HG02610 (cell line): Measurements from ENCODE around the gene COL26A1.
"Not testable (repeated sequence)": the region's sequence is repeated elsewhere in the genome, so short reads cannot be mapped to it uniquely, and the experiment has no call there.

Experiments
- ATAC-seq: cut with Tn5 transposase; IDR thresholded peaks from one replicate; pipeline ENCODE4 v1.9.1; 2021; ENCODE audit warnings: mild to moderate bottlenecking, moderate library complexity; ENCODE audit not compliant: unreplicated experiment

The COL26A1 gene

DNA sequence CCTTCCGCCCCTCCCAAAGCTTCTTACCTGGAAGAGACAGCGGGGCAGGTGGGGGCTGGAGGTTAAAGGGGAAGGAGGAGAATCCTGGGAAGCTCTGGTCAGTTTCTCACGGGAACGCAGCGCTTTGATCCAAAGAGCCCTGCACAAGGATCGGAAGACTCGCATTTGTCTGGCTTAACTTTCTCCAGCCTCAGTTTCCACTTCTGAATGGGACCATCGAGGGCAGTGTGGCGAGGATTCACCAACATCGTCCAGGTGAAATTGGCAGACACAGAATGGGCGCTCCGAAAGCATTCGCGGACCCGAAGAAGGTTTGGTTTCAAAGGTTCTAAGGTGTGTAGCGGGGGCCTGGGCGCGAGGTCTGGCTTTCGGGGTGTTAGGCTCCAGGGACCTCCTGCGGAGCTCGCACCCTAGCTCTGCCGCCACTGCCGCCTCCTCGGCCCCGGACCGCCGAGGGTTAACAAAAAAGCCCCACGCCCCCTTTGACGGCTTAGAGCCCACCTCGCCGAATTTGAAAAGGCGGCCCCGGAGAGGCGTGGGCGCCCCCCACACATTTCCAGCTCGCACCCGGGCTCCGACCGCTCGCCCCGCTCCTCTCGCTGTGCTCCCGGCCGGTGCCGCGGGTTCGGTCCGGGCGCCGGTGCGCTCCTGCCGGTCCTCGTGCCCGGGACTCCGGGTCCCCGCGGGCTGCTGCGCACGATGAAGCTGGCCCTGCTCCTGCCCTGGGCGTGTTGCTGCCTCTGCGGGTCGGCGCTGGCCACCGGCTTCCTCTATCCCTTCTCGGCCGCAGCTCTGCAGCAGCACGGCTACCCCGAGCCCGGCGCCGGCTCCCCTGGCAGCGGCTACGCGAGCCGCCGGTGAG, at the start of gene COL26A1:
COL26A1 (plus strand) TSS at position 542 of the 862 bp plus-strand sequence; CDS start at position 700, 158 bp downstream.
- no peak for ATAC-seq

DNA sequence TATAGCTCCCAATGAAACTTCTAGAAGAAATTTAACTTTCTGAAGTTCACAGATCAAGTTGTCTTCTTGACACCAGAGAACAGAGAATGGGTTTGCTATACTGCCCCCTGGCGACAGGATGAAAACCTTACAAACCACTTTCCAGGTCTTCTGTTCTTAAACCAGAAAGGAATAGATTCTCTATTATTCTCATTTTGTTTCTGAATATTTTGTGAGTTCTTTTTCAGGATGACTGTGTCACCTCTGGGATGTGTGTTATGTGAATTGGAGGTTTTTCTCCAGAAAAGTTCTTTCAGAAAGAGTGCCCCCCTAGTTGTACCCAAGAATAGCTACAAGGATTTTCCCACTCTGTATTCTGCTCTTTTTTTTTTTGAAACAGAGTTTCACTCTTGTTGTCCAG, 47.3 kb upstream of the COL26A1 start:
- ATAC-seq, result no peak

DNA sequence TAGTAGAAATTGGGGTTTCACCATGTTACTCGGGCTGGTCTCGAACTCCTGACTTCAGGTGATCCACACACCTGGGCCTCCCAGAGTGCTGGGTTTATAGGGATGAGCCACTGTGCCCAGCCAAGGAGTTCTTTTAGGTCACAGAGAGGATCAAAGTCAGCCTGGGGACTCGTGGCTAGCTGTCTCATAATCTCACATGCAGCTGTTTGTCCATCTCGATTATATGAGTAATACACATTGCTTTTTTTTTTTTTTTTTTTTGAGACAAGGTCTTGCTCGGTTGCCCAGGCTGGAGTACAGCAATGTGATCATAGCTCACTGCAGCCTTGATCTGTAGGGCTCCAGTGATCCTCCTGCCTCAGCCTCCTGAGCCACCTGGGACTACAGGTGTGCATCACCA, 43.3 kb upstream of the COL26A1 start:
- ATAC-seq, result no peak

DNA sequence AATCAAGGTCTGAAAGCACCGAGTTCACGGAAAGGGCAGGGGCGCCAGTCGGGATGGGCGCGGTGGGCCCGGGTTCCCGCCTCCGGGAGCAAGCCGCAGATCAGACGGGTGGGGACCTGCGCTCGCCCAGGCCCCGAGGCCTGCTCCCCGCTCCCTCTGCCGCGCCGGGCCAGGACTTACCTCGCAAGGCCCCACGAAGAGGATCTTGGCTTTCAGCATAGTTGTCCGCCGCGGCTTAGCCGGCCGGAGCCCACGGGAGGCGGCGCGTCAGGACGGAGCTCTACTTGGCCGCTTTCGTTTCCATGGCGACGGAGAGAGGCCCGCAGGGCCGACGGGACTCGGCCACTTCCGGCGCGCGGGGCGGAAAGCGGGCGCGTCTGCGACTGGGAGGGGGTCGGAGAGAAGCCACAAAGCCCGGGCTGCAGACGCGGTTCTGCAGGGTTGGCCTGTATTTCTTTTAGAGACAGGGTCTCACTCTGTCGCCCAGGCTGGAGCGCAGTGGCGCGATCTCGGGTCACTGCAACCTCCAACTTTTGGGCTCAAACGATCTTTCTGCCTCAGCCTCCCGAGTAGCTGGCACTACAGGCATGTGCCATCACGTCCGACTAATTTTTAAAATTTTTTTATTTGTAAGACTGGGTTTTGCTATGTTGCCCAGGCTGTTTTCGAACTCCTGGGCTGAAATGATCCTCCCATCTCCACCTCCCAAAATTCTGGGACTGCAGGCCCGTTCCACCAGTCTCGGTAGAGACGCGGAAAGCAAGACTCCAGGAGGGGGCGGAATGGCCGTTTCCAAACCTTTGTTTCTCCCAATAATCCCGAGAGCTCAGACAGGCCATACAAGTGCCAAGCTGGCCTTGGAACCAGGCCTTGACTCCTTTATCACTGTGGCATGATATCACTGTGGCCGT, 40.9 kb upstream of the COL26A1 start, which contains the start of gene IFT22:
IFT22 (minus strand) TSS at position 322 of the 911 bp plus-strand sequence; CDS start at position 219, 103 bp downstream.
- ATAC-seq, result peak; percentile 96

DNA sequence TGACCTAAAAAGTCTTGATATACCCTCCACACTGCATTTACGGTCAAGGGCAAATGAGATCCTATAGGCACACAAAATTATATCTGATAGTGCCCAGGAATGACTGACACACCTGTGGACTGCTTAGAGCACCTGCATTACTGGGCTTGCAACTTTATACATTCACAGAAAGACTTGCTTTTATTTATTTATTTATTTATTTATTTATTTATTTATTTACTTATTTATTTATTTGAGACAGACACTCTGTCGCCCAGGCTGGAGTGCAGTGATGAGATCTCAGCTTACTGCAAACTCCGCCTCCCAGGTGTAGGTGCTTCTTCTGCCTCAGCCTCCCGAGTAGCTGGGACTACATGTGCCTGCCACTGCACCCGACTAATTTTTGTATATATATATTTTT, 34.5 kb upstream of the COL26A1 start:
- no peak for ATAC-seq

DNA sequence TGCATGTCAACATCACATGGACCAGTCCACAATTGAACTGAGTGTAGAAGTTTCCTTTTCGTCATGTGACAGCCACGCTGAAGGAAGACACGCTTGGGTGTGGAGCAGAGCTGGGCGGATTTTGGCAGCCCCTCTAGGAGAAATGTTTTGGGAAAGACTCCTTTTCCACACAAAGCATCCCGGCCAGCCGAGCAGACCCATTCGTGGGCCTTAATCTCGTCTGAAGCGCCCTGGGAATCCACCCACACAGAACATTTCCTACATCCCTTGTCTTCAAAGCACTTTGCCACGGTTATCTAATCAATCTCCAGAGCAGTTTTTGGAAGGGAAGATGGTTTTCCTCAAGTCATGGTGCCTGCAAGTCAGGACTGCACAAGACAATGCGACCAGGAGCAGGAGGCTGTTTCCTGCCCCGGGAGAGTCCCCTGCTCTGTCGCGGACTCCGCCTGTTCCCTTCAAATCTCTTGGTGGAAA, 32.6 kb upstream of the COL26A1 start:
- ATAC-seq, result no peak

DNA sequence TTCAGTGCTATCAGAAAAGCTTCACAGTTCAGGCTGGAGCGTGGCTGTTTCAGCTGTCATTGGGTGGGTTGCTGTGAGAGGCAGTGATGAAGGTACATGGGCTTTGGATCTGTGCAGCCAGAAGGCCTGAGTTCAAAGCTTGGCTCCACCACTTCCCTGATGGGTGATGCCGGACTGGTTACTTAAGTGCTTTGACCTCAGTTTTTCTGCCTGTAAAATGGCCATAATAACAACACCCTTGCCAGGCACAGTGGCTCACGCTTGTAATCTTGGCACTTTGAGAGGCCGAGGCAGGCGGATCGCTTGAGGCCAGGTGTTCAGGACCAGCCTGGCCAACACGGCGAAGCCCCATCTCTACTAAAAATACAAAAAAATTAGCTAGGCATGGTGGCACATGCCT, 30.6 kb upstream of the COL26A1 start:
- ATAC-seq, result no peak

DNA sequence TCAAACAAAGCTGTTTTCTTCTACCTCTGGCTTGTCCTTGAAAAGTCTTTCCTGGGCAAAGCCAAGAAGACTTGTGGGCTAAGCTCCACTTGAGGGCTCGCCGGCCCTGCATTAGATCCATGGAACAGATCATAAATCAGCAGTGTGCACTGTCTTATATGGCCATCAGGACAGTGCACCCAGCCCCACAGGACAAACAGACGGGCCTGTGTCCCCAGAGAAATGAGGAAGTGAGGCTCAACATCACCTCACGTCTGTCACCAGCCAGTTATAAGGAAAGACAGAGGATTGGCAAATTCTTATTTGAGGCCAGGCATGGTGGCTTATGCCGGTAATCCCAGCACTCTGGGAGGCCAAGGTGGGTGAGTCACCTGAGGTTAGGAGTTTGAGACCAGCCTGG, 28.8 kb upstream of the COL26A1 start:
- no peak for ATAC-seq

DNA sequence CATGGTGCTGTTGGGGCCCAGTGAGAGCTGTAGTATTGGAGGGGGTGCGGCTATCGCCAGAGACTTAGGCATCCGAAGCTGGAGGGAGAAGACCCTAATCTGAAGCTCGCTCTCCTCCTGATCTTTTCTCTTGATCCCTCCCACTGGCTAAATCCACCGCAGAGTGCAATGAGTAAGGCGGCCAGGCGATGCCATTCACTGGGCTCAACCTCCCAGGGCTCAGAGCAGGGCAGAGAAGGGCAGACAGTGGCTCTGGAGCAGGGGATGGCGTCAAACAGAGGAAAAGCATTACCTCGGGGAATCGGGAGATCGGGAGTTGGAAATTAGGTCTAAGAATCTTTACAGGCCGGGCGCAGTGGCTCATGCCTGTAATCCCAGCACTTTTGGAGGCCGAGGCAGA, 22.3 kb upstream of the COL26A1 start:
- no peak for ATAC-seq

DNA sequence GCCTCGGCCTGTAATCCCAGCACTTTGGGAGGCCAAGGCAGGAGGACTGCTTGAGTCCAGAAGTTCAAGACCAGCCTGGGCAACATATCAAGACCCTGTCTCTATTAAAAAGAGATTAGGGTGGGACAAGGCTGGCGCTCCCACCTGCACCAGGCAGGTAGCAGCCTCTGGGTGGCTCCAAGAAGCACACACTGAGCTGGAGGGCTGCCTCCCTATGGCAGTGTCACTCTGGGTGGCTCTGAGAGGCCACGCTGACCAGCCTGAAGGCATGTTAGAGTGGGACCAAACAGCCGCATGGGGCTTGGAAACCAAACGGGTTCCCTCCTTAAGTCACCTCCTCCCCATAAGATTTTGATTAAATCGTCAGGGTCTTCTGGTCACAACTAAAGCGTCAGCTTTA, 19.8 kb upstream of the COL26A1 start:
- ATAC-seq, result no peak

DNA sequence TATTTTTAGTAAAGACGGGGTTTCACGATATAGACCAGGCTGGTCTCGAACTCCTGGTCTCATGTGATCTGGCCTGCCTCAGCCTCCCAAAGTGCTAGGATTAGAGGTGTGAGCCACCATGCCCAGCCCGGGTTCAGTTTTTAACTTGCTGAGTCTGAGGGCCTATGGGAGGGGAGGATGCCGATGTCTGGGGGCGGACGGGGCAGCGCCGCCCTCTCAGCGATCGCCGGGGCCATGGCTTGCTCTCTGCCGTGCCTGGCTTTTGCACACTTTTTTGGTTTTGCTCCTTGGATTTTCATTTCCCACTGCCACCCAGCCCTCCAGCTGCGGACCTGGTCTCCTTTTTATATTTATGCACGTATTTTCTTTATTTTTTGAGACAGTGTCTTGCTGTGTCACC, 15.2 kb upstream of the COL26A1 start:
- no peak for ATAC-seq

DNA sequence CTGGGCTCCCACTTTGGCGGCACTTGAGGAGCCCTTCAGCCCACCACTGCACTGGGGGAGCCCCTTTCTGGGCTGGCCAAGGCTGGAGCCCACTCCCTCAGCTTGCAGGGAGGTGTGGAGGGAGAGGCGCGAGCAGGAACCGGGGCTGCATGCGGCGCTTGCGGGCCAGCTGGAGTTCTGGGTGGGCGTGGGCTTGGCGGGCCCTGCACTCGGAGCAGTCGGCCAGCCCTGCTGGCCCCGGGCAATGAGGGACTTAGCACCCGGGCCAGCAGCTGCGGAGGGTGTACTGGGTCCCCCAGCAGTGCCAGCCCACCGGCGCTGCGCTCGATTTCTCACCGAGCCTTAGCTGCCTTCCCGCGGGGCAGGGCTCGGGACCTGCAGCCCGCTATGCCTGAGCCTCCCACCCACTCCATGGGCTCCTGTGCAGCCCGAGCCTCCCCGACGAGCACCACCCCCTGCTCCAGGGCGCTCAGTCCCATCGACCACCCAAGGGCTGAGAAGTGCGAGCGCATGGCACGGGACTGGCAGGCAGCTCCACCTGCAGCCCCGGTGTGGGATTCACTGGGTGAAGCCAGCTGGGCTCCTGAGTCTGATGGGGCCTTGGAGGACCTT, 14.1 kb upstream of the COL26A1 start:
- ATAC-seq, result not testable (repeated sequence)

DNA sequence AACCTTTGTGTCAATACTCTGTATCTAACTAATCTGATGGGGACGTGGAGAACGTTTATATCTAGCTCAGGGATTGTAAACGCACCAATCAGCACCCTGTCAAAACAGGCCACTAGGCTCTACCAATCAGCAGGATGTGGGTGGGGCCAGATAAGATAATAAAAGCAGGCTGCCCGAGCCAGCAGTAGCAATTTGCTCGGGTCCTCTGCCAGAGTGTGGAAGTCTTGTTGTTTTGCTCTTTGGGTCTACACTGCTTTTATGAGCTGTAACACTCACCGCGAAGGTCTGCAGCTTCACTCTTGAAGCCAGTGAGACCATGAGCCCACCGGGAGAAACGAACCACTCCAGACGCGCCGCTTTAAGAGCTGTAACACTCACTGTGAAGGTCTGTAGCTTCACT, 13.4 kb upstream of the COL26A1 start:
- ATAC-seq, result not testable (repeated sequence)

DNA sequence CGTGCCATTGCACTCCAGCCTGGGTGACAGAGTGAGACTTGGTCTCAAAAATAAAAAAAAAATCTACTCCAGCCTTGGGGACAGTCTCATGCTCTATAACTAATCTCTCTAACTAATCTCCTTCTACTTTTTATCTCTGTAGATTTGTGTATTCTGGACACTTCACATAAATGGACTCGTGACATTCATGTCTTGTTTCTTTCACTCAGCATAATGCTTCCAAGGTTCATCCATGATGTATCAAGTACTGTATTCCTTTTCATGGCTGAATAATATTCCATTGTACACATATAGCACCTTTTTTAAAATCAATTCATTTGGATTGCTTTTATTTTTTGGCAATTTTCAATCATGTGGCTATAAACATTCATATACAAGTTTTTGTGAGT, 9.8 kb upstream of the COL26A1 start:
- ATAC-seq, result no peak

DNA sequence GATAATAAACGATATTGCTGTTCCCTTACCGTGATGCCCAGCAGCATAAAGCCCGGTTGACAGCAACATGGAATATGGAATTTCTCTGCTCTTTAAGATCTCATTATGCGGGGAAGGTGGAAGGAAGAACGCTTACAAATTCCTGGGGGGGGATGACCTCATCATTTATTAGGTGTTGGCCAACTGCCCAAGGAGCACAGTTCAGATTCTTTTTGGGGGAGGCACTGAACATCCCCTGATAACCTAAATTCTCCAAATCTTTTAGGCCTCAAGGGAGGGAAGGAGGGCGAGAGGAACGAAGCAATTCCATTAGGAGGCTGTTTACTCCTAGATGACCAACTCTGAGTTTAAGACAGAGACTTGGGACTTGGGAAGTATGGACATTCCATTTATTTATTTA, 5.2 kb upstream of the COL26A1 start:
- ATAC-seq, result no peak

DNA sequence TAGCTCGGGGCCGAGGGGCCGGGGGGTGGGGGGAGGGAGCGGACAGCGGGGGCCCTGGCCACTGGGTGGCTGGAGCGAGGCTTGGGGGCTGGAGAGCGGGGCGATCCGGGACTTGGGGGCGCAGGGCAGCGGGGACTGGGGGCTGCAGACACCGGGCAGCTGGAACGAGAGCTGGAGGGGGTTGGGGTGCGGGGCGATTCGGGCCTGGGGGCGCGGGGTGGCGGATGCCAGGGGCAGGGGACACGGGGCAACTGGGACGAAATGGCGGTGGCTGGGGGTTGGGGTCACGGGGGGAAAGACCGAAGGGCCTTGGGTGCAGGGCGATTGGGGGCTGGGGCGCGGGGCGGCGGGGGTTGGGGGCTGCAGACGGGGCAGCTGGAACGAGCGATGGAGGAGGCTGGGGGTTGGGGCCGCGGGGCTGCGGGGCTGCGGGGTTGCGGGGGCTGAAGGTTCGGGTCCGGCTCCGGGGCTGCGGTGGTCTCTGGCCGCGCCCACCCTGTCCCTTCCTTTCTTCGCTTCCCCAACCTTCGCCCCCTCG, 590 bp downstream of the COL26A1 start:
- no peak for ATAC-seq

DNA sequence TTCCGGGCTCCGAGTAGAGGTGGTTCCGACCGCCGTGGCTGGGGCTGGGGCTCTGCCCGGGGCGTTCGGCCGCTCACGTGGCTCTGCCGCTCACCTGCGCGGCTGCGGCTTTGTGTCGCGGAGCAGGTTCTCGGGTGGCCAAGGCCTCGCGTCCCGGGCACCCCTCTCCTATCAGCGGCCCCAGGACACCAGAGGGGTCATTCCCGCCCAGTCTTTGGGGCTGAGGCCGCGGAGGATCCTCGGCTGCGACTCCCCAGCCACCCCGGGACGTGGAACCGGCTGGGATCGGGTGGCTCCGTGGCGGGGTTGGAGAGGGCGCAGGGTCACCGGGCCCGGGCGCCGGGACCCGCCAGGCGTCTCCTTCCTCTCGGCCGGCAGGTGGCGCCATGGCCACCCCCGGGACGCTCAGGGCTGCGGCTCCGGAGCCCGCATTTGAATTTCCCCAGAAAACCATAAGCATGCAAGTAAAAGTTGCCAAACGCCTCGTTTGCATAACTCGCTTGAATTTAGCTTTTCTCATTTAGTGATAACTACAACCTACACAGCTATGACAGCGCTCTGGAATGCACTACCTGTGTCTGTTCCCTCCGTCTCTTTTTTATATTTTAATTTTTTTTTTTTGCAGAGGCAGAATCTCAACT, 1.2 kb downstream of the COL26A1 start:
- peak; percentile 60 for ATAC-seq

DNA sequence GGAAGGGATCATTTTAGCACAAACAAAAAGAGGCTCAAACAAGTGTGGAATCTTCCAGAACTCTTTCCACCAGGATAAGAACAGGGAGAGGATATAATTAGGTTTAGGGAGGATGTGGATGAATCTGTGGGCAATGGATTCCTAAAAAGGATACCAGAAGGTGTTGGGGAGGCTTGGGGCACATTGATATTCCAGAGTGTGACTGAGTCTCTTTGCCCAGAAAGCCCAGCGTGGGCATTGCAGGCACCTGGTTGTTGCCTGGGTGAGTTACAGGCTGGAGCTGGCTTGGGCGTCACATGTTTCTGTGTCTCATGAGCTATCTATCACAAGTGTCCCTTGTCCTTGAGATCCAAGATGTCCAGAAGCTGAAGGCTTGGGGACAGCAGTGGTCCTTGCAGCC, 3.3 kb downstream of the COL26A1 start:
- no peak for ATAC-seq

DNA sequence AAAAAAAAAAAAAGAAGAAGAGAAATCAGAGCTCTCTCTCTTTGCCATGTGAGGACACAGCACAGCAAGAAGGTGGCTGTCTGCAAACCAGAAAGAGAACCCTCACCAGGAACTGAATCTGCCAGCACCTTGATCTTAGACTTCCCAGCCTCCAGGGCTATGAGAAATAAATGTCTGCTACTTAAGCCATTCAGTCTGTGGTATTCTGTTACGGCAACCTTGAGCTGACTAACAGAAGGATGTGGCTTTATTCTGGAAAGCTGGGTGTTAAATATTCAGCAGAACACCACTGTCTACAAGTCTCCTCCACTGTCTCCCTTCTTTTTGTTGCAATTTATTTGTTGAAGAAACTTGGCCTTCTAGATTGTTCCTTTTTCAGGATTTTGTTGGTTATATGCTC, 5.0 kb downstream of the COL26A1 start:
- ATAC-seq, result no peak

DNA sequence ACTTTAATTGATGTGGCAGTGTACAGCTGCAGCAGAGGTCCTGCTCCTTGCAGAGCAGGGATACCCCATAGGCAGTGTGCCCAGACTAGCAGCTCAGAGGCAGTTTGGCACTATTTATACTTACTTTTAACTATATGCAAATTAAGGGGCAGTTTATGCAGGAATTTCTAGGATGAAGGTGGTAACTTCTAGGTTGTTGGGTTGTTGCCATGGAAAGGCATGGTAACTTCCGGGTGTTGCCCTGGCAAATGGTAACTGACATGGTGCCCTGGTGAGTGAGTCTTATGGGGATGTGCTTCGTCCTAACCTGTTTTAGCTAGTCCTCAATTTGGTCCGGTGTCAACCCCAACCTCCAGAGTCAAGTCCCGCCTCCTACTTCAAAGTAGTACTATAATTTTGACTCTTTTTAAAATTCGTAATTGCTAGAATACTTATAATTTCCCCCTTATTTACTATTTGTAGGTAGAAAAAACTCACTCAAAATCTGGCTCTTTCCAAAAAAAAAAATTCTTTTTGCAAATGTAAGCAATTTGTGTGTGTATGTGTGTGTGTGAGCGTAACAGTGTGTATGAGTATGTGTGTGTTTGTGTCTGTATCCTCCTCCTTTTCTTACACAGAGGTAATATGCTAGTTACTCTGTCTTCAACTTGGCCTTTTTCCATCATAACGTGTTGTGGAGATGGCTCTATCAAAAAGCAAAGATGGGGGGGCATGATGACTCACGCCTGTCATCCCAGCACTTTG, 5.9 kb downstream of the COL26A1 start:
- ATAC-seq, result no peak
